HEK293 (cell line): ENCODE data around the gene SCN7A.

ENCODE experiments used
- SP3 ChIP-seq: fragments of 450-650 bp; formaldehyde crosslinking; IDR thresholded peaks from 2 replicates; pipeline ENCODE4 v1.5.1; 2016; ENCODE audit warnings: missing biosample characterization, missing genetic modification characterization
- TF ChIP-seq, protein P1 (sequence below): fragments of 450-650 bp; formaldehyde crosslinking; IDR thresholded peaks from 2 replicates; pipeline ENCODE4 v1.5.1; 2016; ENCODE audit warnings: missing biosample characterization, missing genetic modification characterization

DNA sequence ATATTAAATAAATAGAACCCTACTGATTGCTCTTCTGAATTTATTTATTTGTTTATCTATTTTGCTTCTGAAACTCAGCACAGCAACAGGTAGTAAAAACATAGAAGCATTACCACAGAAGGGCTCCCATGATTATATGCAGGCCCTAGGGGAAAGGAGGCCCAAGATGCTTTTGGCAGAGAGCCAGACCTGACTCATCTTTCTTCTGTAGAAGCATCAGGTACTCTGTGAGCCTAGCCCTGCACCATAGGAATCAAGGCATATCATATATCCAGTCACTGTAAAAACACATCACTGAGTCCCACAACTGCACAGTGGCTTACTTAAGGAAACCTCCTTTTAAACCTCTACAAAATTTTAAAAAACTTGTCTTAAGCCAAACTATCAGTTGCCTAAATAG lies 120.1 kb downstream of the SCN7A start:
- no peak for TF ChIP-seq SP3
- TF ChIP-seq, protein P1, sequence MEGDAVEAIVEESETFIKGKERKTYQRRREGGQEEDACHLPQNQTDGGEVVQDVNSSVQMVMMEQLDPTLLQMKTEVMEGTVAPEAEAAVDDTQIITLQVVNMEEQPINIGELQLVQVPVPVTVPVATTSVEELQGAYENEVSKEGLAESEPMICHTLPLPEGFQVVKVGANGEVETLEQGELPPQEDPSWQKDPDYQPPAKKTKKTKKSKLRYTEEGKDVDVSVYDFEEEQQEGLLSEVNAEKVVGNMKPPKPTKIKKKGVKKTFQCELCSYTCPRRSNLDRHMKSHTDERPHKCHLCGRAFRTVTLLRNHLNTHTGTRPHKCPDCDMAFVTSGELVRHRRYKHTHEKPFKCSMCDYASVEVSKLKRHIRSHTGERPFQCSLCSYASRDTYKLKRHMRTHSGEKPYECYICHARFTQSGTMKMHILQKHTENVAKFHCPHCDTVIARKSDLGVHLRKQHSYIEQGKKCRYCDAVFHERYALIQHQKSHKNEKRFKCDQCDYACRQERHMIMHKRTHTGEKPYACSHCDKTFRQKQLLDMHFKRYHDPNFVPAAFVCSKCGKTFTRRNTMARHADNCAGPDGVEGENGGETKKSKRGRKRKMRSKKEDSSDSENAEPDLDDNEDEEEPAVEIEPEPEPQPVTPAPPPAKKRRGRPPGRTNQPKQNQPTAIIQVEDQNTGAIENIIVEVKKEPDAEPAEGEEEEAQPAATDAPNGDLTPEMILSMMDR (tag by site-specific recombination): no peak
